ENCODE results near the gene COQ8A.

GRCh38 chr1:226892524-226892875 lies 47.6 kb upstream of the COQ8A start:
- TF ChIP-seq TAF1 (IDR thresholded peaks at IDR 0.05; ENCODE audit: low read depth) (no peak), POLR2AphosphoS5 (IDR thresholded peaks at IDR 0.05) (no peak)
- TF ChIP-seq, protein P1, sequence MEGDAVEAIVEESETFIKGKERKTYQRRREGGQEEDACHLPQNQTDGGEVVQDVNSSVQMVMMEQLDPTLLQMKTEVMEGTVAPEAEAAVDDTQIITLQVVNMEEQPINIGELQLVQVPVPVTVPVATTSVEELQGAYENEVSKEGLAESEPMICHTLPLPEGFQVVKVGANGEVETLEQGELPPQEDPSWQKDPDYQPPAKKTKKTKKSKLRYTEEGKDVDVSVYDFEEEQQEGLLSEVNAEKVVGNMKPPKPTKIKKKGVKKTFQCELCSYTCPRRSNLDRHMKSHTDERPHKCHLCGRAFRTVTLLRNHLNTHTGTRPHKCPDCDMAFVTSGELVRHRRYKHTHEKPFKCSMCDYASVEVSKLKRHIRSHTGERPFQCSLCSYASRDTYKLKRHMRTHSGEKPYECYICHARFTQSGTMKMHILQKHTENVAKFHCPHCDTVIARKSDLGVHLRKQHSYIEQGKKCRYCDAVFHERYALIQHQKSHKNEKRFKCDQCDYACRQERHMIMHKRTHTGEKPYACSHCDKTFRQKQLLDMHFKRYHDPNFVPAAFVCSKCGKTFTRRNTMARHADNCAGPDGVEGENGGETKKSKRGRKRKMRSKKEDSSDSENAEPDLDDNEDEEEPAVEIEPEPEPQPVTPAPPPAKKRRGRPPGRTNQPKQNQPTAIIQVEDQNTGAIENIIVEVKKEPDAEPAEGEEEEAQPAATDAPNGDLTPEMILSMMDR (IDR thresholded peaks at IDR 0.05; ENCODE audit: poor library complexity, severe bottlenecking) = no peak

All from neural cell (in vitro differentiated cells).